Calu3 (cell line): ENCODE data around the gene SRCIN1. TPM values are rescaled to one million over a fixed set of nuclear protein-coding genes. Genes with fewer than 3 reads are reported as not detected.

Experiments used
- BruUV-seq: library from RNA; stranded (reverse); fragments of 400-500 nt; replicated peaks from 2 replicates; lab custom pipeline; 2021; lab: Mats Ljungman, UMichigan
- CTCF ChIA-PET: fragments of 300-600 bp; sonication (Branson Sonifier 250); formaldehyde crosslinking; loops from one replicate; lab custom pipeline; 2022; ENCODE audit warnings: antibody characterized with exemption; lab: Charles Lee
- DNase-seq: peaks from one replicate; pipeline ENCODE4 v3.0.0; 2022
- H3K27ac Mint-ChIP-seq: one replicate; pipeline ENCODE4 v1.8.0; 2022; ENCODE audit warnings: mixed read lengths; ENCODE audit not compliant: unreplicated experiment
- H3K27me3 Mint-ChIP-seq: one replicate; pipeline ENCODE4 v1.8.0; 2022; ENCODE audit warnings: mixed read lengths; ENCODE audit not compliant: unreplicated experiment
- H3K36me3 Mint-ChIP-seq: one replicate; pipeline ENCODE4 v1.8.0; 2022; ENCODE audit warnings: mild to moderate bottlenecking, moderate library complexity, mixed read lengths; ENCODE audit not compliant: insufficient read depth, unreplicated experiment
- H3K4me1 Mint-ChIP-seq: one replicate; pipeline ENCODE4 v1.8.0; 2022; ENCODE audit warnings: mild to moderate bottlenecking, low read depth, mixed read lengths; ENCODE audit not compliant: unreplicated experiment
- H3K4me3 Mint-ChIP-seq: one replicate; pipeline ENCODE4 v1.8.0; 2022; ENCODE audit warnings: mild to moderate bottlenecking, low read depth, moderate library complexity, mixed read lengths; ENCODE audit not compliant: unreplicated experiment
- H3K9me3 Mint-ChIP-seq: one replicate; pipeline ENCODE4 v1.8.0; 2022; ENCODE audit warnings: low read depth, mixed read lengths; ENCODE audit not compliant: unreplicated experiment
- intact Hi-C: fragments of 100-400 bp; cut with micrococcal nuclease; formaldehyde crosslinking; loops from one replicate; pipeline ENCODE4 v1.10.0; 2022; ENCODE audit not compliant: unreplicated experiment
- total RNA-seq: library from RNA; stranded (reverse); gene quantifications from 2 replicates; pipeline ENCODE4 v1.2.3, GENCODE V29; 2022
- TF ChIP-seq, protein P1 (sequence below): fragments of 200-600 bp; IDR thresholded peaks from one replicate; pipeline ENCODE4 v1.8.0; 2022; ENCODE audit warnings: antibody characterized with exemption; ENCODE audit not compliant: unreplicated experiment

Gene SRCIN1
- total RNA-seq, 1 experiment from 2014 or later, result 46.7 TPM

DNA sequence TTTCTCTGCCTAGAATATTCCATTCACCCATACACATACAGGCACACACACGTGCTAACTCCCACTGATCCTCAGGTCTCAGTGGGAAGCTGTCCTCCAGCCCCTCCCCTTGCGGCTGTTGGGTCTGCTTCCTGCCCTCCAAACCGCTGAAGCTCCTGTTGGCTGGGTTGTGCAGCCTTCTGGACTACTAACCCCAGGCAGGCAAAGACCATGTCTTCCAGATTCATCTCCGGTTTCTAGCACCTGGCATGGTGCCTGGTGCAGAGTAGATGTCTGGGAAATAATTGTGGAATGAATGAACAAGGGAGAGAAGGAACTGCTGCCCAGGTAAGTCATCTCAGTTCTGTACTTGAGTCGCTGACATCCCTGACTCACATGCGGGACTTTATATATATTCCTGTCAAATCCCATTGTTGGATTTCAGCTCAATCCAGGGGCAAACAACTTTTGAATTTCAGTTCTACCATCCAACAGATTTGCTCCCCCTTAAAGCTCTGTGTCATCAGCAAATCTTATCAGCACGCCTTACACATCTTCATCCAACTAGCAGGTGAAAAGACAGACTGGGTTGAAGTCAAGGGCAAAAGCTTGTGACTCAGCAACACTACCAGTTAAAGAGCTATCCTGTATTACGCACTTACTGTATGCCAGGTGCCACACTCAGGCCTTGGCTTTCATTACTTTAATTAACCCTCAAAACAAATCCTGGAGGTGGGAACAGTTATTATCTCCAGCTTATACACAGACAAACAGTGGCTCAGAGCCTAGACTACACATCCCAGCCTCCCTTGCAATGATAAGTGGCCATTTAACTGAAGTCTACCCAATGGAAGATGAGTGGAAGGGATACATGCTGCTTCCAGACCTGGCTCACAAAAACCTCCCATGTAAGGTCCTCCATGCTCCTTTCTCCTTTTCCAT, 51.1 kb downstream of the SRCIN1 start:
- intact Hi-C loops, result no loop called here
- Mint-ChIP-seq H3K9me3 (no peaks in the 10 kb centered on the region), H3K27me3 (peaks cover 9% of the 10 kb centered on the region), H3K27ac (no peak overlapping the region), H3K4me1 (peaks cover 32% of the 10 kb centered on the region), H3K36me3 (peaks cover 32% of the 10 kb centered on the region), H3K4me3 (no peak overlapping the region)
- no peak for DNase-seq
- TF ChIP-seq, protein P1, sequence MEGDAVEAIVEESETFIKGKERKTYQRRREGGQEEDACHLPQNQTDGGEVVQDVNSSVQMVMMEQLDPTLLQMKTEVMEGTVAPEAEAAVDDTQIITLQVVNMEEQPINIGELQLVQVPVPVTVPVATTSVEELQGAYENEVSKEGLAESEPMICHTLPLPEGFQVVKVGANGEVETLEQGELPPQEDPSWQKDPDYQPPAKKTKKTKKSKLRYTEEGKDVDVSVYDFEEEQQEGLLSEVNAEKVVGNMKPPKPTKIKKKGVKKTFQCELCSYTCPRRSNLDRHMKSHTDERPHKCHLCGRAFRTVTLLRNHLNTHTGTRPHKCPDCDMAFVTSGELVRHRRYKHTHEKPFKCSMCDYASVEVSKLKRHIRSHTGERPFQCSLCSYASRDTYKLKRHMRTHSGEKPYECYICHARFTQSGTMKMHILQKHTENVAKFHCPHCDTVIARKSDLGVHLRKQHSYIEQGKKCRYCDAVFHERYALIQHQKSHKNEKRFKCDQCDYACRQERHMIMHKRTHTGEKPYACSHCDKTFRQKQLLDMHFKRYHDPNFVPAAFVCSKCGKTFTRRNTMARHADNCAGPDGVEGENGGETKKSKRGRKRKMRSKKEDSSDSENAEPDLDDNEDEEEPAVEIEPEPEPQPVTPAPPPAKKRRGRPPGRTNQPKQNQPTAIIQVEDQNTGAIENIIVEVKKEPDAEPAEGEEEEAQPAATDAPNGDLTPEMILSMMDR, result no peak
- CTCF ChIA-PET, result interaction anchor here (0.6 to 9.8 kb wide), 10 partner anchors 9 to 588 kb away, joined by 3 to 496 read pairs (median 4); no protein-coding TSS in a partner anchor
- no TSS peak for BruUV-seq

DNA sequence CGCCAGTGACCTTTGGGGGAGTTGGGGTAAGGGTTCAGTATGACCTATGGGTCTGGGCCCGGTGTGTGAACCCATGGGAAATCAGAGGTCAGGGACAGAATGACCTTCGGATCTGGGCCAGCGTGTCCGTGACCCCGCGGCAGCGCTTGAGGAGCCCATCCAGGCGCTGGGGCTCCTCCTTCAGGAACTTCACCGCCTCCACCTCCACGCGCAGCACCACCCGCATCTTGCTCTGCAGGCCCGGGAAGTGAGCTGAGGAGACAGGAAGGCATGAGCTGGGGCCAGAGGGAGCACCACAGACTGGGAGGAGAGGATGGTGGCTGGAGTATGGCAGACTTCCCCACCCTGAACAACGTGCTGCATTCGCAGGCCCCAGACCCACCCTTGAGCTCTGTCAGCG, 53.4 kb downstream of the SRCIN1 start:
- no peak for DNase-seq
- BruUV-seq, result no TSS peak
- intact Hi-C loops, result no loop called here
- no peak overlapping the region for H3K4me3 Mint-ChIP-seq
- H3K27ac Mint-ChIP-seq, result no peak overlapping the region
- TF ChIP-seq, protein P1, result no peak
- H3K27me3 Mint-ChIP-seq, result peaks cover 32% of the 10 kb centered on the region
- CTCF ChIA-PET, result interaction anchor here (0.9 to 9.8 kb wide), 3 partner anchors 12 to 113 kb away, joined by 6 to 496 read pairs (median 437); no protein-coding TSS in a partner anchor
- peaks cover 12% of the 10 kb centered on the region for H3K36me3 Mint-ChIP-seq
- no peaks in the 10 kb centered on the region for H3K9me3 Mint-ChIP-seq
- H3K4me1 Mint-ChIP-seq, result peaks cover 10% of the 10 kb centered on the region

DNA sequence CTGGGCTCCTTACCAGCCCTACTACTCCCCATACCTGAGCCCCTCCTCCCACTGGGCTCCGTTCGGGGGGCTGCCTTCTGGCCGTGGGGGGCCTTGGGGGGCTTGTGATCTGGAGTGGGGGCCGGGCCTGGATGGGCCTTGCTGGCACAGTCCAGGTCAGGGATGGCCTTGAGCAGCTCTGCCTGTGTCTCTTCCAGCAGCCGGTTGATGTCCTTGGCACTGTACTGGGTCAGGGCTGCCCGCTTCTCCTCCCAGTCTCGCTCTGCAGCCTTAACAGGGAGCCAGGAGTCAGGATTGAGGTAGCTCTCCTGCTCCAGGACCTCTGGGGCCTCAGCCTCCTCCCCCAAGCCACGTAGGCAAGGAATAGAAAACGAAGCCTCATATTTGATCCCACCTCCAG, 54.6 kb downstream of the SRCIN1 start:
- peaks cover 43% of the 10 kb centered on the region for H3K27me3 Mint-ChIP-seq
- CTCF ChIA-PET, result interaction anchor here (0.8 to 6.2 kb wide), 5 partner anchors 8 to 112 kb away, joined by 3 to 62 read pairs (median 7); no protein-coding TSS in a partner anchor
- no peak overlapping the region for H3K4me3 Mint-ChIP-seq
- H3K4me1 Mint-ChIP-seq, result peaks cover 3% of the 10 kb centered on the region
- H3K27ac Mint-ChIP-seq, result no peak overlapping the region
- no peaks in the 10 kb centered on the region for H3K9me3 Mint-ChIP-seq
- intact Hi-C loops, result no loop called here
- no TSS peak for BruUV-seq
- peaks cover 6% of the 10 kb centered on the region for H3K36me3 Mint-ChIP-seq
- DNase-seq, result no peak
- TF ChIP-seq, protein P1, result no peak

DNA sequence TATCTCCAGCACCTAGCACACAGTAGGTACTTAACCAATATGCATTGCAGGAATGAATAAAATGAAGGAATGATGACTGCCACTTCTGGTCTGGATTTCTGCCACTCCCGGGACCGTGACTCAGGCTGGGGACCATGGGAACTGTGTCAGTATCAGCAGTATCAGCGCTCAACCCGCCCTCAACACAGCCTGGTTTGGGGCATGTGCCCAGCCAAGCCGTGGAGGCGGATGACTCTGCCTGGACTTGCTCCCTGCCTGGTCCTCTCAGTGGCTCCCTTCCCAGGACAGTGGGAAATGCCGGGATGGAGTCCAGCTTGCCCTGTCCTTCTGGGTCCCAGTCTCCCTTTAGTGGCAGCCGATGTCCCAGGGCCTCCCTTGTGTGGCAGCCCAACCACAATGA, 55.1 kb downstream of the SRCIN1 start:
- peak; percentile 47 for DNase-seq
- Mint-ChIP-seq H3K4me1 (no peaks in the 10 kb centered on the region), H3K9me3 (no peaks in the 10 kb centered on the region), H3K36me3 (peaks cover 5% of the 10 kb centered on the region), H3K27me3 (peaks cover 43% of the 10 kb centered on the region), H3K27ac (no peak overlapping the region), H3K4me3 (no peak overlapping the region)
- intact Hi-C loops, result no loop called here
- CTCF ChIA-PET, result interaction anchor here (0.6 to 6.2 kb wide), 5 partner anchors 8 to 113 kb away, joined by 3 to 62 read pairs (median 7); no protein-coding TSS in a partner anchor
- no TSS peak for BruUV-seq
- TF ChIP-seq, protein P1, result no peak
